KMS-11 (cell line): ENCODE measurements around the gene MTPN.

Source experiments
- H2AFZ ChIP-seq: fragments of 200-600 bp; sonication (generic); 2 replicates; pipeline ENCODE4 v1.6.1; 2016; ENCODE audit warnings: antibody characterized with exemption, mixed run types, low read depth
- H3K27ac ChIP-seq: fragments of 200-600 bp; sonication (generic); 2 replicates; pipeline ENCODE4 v1.6.1; 2016; ENCODE audit warnings: mild to moderate bottlenecking, mixed run types
- H3K27me3 ChIP-seq: fragments of 200-600 bp; sonication (generic); 2 replicates; pipeline ENCODE4 v1.6.1; 2017; ENCODE audit warnings: mild to moderate bottlenecking, low read depth, mixed run types, moderate library complexity; ENCODE audit not compliant: insufficient read depth
- H3K36me3 ChIP-seq: fragments of 200-600 bp; sonication (generic); 2 replicates; pipeline ENCODE4 v1.6.1; 2017; ENCODE audit warnings: mild to moderate bottlenecking, mixed run types; ENCODE audit not compliant: insufficient read depth
- H3K4me1 ChIP-seq: fragments of 200-600 bp; sonication (generic); 2 replicates; pipeline ENCODE4 v1.6.1; 2016; ENCODE audit warnings: mild to moderate bottlenecking, low read depth, mixed run types; ENCODE audit not compliant: poor library complexity, severe bottlenecking
- H3K4me2 ChIP-seq: fragments of 200-600 bp; sonication (generic); 2 replicates; pipeline ENCODE4 v1.7.0; 2016; ENCODE audit warnings: mild to moderate bottlenecking, mixed run types
- H3K4me3 ChIP-seq: fragments of 200-600 bp; sonication (generic); IDR thresholded peaks from 2 replicates; pipeline ENCODE4 v1.6.1; 2017; ENCODE audit warnings: low read depth, low read length, mixed read lengths; ENCODE audit not compliant: insufficient read depth
- H3K79me2 ChIP-seq: fragments of 200-600 bp; sonication (generic); 2 replicates; pipeline ENCODE4 v1.6.1; 2016; ENCODE audit warnings: low read depth, mixed run types; ENCODE audit not compliant: insufficient read depth
- H3K9ac ChIP-seq: fragments of 200-600 bp; sonication (generic); 2 replicates; pipeline ENCODE4 v1.6.1; 2016; ENCODE audit warnings: mild to moderate bottlenecking, mixed run types
- H4K20me1 ChIP-seq: fragments of 200-600 bp; sonication (generic); 2 replicates; pipeline ENCODE4 v1.6.1; 2016; ENCODE audit warnings: mild to moderate bottlenecking, mixed run types; ENCODE audit not compliant: insufficient read depth
- CTCF ChIP-seq: fragments of 200-600 bp; sonication (generic); conservative IDR thresholded peaks from 2 replicates; pipeline ENCODE4 v1.6.1; 2017; ENCODE audit warnings: low read depth, mild to moderate bottlenecking, antibody characterized with exemption, low read length, moderate library complexity, mixed read lengths

Gene MTPN

GRCh38 chr7:136002802-136003201 is 25.6 kb upstream of the MTPN start:
- Histone ChIP-seq H3K4me3 (no peak overlapping the region), H3K27me3 (no peaks in the 10 kb centered on the region), H3K36me3 (no peaks in the 10 kb centered on the region), H3K9ac (no peak overlapping the region), H3K4me2 (no peak overlapping the region), H2AFZ (no peak overlapping the region), H3K27ac (no peak overlapping the region), H4K20me1 (no peaks in the 10 kb centered on the region), H3K4me1 (peaks cover 8% of the 10 kb centered on the region), H3K79me2 (no peaks in the 10 kb centered on the region)
- TF ChIP-seq CTCF, result no peak

- H2AFZ ChIP-seq, result no peak overlapping the region
- no peaks in the 10 kb centered on the region for H3K36me3 ChIP-seq
- no peak overlapping the region for H3K4me2 ChIP-seq
- no peak overlapping the region for H3K27ac ChIP-seq
- no peaks in the 10 kb centered on the region for H3K27me3 ChIP-seq
- no peaks in the 10 kb centered on the region for H4K20me1 ChIP-seq
- H3K79me2 ChIP-seq, result no peaks in the 10 kb centered on the region
- H3K9ac ChIP-seq, result no peak overlapping the region
- TF ChIP-seq CTCF, result no peak
- peaks cover 8% of the 10 kb centered on the region for H3K4me1 ChIP-seq
- H3K4me3 ChIP-seq, result no peak overlapping the region
These were observed 23.2 kb upstream of the MTPN start for GRCh38 chr7:136000288-136000913.

GRCh38 chr7:135998081-135998480 is 20.9 kb upstream of the MTPN start:
- H3K4me1 ChIP-seq, result peaks cover 22% of the 10 kb centered on the region
- no peaks in the 10 kb centered on the region for H3K27me3 ChIP-seq
- no peaks in the 10 kb centered on the region for H4K20me1 ChIP-seq
- no peak overlapping the region for H3K4me2 ChIP-seq
- H3K79me2 ChIP-seq, result no peaks in the 10 kb centered on the region
- H3K9ac ChIP-seq, result no peak overlapping the region
- H3K4me3 ChIP-seq, result no peak overlapping the region
- no peak for TF ChIP-seq CTCF
- no peak overlapping the region for H3K27ac ChIP-seq
- no peak overlapping the region for H2AFZ ChIP-seq
- H3K36me3 ChIP-seq, result no peaks in the 10 kb centered on the region

- Histone ChIP-seq H3K4me3 (no peak overlapping the region), H3K27me3 (no peaks in the 10 kb centered on the region), H3K9ac (no peak overlapping the region), H3K79me2 (no peaks in the 10 kb centered on the region), H3K4me2 (no peak overlapping the region), H2AFZ (no peak overlapping the region), H3K36me3 (no peaks in the 10 kb centered on the region), H3K4me1 (peaks cover 24% of the 10 kb centered on the region), H4K20me1 (no peaks in the 10 kb centered on the region), H3K27ac (no peak overlapping the region)
- TF ChIP-seq CTCF, result no peak
These were observed 18.6 kb upstream of the MTPN start for GRCh38 chr7:135995748-135996147.
